A172 (cell line): ENCODE data around the gene POLA2. TPM values are rescaled to one million over a fixed set of nuclear protein-coding genes. Genes with fewer than 3 reads are reported as not detected.
"Not testable (repeated sequence)": the region's sequence is repeated elsewhere in the genome, so short reads cannot be mapped to it uniquely, and the experiment has no call there.

Experiments
- DNase-seq: peaks from one replicate; pipeline ENCODE4 v3.0.0-alpha.2; 2015; ENCODE audit warnings: low spot score
- total RNA-seq: library from RNA; depleted of rRNA; stranded (reverse); fragments of >200 nt; shearing (Covaris generic); gene quantifications from 2 replicates; pipeline ENCODE4 v1.2.3, GENCODE V29; 2014; rRNA removed

Gene POLA2, protein sequence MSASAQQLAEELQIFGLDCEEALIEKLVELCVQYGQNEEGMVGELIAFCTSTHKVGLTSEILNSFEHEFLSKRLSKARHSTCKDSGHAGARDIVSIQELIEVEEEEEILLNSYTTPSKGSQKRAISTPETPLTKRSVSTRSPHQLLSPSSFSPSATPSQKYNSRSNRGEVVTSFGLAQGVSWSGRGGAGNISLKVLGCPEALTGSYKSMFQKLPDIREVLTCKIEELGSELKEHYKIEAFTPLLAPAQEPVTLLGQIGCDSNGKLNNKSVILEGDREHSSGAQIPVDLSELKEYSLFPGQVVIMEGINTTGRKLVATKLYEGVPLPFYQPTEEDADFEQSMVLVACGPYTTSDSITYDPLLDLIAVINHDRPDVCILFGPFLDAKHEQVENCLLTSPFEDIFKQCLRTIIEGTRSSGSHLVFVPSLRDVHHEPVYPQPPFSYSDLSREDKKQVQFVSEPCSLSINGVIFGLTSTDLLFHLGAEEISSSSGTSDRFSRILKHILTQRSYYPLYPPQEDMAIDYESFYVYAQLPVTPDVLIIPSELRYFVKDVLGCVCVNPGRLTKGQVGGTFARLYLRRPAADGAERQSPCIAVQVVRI
- total RNA-seq = 14.2 and 18.1 TPM in 2 replicates

DNA sequence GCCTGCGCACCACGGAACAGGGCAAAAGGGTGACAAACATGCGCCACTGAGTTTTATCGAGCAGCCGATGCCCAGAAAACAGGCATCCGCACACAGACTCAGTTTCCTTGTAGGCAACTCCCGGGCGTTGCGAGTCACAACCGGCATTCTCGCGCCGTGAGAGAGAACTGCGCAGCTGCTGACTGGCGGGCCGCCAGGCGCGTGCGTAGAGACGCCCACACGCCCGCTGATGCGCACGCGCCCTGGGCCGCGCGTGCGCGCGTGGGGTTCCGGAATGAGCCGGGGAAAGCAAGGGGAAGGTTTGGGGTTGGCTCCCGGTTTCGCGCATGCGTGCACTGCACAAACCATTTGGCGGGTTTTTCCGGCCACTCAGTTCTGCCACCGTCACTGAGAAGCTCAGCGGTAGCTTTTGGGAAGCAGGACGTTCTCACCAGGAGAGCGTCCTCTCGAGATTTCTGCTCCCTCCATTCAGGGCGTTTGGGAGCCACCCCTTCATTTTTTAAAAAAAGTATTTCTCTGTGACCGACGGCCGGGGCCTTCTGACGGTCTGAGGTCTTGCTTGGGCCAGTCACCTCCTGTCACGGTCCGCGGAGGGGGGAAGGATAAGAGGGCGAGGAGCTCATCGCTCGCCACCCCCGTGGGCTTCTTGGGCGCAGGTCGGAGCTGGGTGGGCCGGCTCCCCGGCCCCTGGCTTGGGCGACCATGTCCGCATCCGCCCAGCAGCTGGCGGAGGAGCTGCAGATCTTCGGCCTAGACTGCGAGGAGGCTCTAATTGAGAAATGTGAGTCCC lies at the start of gene POLA2:
POLA2 (plus strand) TSS at position 372 of the 790 bp plus-strand sequence; CDS start at position 703, 331 bp downstream.
- DNase-seq = peak; percentile 93

DNA sequence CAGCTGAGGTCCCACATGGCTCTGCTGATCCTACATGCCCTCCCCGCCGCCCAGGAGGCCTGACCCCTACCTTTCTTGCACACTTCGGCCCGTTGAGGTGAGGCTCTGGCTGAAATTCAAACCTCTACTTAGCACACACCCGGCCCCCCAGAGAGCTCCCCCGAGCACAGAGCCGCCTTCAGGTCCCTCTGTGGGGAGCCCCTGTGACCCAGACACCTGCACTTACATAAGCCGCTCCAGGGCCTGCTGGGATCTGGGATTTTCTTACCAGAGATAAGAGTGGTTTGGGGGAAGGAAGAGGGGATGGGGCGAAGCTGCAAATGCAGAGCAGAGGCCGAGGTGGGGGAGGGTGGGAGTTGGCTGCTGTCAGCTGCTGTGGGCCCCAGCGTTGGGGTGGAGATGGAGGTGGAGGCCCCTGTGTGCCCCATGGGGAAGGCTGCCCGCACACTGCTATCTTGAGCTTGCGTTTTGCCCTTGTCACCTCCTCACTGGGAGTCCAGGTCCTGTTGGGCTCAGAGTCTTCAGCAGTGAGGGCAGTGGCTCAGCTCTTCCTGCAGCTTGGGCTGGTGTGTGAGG lies 49.4 kb upstream of the POLA2 start:
- no peak for DNase-seq

DNA sequence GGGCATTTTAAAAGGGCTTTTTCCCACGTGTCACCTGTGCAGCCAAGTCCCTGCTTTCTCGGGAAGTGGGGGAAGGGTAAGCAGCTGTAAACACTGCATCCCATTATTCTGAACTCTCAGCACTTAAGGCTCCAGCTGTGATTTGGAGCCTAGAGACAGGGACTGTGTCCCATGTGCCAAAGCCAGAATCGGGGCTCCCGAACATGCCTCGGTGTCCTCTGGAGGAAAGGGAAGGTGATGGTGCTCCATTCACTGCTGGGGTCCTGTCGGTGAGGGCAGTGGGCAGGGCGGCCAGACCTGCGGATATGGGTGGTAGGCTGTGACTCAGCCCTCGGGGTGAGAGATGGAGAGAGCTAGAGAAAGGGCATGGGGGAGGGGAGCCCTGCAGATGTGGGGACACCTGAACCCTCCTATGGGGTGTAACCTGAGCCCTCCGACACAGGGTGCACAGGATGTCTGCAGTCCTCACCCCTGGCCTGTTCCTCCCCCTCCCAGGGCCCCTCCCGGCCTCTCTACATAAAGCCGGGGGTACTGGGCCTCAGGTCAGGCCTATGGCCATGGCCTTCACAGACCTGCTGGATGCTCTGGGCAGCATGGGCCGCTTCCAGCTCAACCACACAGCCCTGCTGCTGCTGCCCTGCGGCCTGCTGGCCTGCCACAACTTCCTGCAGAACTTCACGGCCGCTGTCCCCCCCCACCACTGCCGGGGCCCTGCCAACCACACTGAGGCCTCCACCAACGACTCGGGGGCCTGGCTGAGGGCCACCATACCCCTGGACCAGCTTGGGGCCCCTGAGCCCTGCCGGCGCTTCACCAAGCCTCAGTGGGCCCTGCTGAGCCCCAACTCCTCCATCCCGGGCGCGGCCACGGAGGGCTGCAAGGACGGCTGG lies 48.2 kb upstream of the POLA2 start:
- no peak for DNase-seq

DNA sequence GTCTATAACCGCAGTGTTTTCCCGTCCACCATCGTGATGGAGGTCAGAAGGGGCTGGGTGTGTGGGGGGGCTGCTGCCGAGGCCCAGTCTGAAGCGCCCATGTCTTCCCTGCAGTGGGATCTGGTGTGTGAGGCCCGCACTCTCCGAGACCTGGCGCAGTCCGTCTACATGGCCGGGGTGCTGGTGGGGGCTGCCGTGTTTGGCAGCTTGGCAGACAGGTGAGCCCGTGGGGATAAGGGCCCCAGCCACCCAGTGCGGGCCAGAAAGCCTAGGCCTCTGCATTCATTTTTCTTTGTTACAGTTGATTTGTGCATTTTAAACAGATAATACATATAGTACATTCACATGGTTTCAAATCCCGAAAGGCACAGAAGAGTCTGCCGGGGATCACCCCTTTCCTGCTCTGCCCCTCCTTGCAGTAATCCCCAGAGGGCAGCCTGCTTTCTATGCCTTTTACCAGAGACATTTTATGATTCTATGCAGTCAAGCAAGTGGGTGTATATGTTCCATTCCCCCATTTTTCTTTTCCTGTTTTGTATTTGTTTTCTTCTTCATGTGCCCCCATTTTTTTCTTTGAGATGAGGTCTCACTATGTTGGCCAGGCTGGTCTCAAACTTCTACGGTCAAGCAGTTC lies 47.4 kb upstream of the POLA2 start:
- no peak for DNase-seq

DNA sequence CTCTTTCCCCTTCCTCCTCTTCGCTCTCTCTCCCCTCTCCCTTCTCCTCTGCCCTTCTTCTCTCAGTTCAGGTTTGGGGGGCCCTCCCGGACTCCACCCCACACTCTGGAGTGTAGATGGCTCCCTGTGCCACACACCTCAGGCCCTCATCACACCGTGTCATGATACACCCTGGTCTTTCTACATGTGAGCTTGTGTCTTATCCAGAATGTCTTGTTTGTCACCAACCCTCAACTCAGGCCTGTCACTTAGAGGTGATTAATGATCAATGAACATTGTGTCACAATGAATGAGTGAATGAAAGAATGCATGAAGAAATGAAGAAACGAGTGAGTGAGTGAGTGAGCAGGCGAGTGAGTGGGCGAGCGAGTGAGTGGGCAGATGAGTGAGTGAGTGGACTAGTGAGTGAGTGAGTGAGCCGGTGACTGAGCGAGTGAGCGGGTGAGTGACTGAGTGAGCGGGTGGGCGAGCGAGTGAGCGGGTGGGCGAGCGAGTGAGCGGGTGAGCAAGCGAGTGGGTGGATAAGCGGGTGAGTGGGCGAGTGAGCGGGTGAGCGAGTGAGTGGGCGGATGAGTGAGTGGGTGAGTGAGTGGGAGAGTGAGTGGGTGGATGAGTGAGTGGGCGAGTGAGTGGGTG lies 46.2 kb upstream of the POLA2 start:
- DNase-seq = no peak

DNA sequence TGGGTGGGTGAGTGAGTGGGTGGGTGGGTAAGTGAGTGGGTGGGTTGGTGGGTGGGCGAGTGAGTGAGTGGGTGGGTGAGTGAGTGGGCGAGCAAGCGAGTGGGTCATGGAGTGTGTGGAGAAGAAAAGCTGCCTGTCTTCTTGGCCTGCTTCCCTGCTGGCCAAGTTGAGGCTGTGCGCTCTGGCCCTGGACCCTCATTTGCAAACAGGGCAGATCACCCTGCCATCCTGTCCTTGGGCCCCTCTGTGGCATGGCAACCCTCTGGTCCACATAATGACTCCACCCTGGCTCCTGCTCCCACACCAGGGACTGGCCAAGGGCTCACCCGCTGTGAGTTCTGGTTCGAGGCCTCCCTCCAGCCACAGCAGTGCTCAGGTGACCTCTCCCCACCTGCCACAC lies 44.9 kb upstream of the POLA2 start:
- DNase-seq = no peak

DNA sequence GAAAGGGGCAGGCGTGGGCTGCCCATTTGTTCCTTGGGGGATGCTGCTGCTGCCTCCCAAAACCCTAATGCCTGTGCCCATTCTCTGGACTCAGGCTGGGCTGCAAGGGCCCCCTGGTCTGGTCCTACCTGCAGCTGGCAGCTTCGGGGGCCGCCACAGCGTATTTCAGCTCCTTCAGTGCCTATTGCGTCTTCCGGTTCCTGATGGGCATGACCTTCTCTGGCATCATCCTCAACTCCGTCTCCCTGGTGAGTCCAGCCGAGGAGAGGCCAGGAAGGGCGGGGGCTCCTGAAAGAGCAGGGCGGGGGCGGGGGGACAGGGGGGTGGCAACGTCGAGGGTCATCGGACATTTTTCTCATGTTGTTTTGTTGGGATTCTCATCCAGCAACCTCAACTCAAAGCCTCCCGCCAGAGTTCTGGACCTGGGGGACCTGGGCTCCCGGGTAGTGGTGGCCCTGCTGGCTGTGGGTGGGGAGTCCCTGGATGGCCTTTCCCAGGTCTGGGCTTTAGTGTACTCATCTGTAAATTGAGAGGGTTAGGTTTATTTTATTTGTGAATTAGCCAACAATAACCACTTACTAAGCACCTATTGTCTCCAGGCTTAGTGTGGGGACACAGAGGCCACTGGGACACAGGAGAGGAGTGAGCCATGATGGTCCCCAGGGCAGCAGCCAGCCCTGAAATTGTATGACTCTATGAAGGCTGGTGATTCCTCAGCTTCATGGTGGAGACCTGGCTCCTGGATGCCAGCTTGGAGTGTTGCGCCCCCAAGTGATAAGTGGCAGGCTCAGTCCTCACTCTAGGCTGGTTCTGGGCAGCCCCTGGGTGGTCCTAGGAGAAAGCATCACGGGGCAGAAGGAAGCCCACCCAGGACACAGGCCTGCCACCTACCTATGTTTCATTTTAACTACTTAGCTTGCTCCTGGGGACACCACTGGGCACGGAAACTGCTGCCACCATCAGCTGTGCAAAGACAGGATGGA lies 44.0 kb upstream of the POLA2 start:
- DNase-seq = no peak

DNA sequence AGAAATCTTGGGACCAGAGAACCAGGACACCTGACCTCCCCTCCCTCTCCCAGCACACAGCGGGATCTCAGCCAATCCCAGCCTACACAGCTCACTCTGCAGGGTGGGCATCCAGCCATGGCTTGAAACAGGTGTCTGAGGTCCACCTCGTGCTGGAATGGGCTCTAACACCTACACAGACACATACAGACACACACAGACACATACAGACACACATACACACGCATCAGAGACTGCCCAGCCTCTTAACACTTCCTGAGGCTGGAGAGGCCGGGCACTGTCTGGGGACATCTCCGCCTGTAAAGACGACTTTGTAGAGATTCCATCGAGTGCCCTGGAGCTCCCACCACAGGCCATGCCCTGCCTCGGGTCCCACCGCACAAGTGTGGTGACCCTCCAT lies 43.3 kb upstream of the POLA2 start:
- no peak for DNase-seq

DNA sequence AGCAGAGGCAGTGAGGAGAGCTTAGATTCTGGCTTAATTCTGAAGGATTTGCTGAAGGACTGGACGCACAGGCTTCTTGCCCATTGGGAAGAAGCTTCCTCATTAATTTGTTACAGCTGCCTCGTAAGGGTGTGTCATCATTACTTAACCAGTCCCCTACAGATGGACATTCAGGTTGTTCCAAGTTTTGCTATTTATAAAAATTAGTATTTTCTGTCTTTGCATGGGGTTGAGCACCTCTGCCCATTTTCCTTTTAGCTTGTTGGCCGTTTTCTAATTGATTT lies 41.9 kb upstream of the POLA2 start:
- no peak for DNase-seq

DNA sequence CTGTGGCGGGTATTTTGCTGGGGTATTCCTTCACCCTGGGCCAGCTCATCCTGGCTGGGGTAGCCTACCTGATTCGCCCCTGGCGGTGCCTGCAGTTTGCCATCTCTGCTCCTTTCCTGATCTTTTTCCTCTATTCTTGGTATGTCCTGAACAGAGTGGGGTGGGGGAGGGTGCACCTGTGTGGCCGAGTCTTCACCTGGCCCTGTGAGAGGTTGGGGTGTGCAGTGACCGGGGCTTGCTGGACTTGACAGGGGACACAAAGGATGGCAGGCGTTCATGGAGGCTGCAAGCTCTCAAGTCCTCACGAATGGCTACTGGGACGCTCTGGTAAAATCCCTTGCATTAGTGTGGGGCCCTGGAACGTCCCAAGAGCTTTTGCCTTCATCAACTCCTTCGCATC lies 40.7 kb upstream of the POLA2 start:
- no peak for DNase-seq

DNA sequence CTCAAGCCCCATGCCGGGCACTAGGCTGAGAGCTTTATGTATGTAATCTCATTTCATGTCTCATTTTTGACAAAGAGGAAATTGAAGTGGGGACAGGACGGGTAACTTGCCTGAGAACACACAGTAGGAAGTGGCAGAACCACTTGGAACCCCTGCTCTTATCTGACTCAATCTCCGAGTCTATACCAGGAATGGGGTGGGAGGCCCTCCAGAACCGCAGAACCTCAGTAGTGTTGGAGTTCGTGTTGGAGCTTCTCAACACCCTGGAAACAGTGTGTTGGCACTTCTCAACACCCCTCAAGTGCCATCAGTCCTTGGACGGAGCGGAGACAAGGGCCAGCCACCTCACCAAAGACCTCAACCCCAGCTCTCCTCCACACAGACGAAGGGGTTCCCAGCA lies 38.8 kb upstream of the POLA2 start:
- no peak for DNase-seq

DNA sequence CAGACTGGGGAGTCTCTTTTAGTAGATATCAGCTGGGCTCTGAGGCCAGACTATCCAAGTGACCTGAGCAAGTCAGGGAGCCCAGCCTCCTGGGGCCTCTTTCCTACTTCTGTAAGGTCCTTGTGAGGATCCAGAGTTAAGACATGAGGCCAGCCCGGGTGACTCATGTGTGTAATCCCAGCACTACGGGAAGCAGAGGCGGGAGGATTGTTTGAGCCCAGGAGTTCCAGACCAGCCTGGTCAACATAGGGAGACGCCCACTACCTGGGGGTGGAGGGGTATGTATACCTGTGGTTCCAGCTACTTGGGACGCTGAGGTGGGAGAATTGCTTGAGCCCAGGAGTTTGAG lies 36.9 kb upstream of the POLA2 start:
- peak; percentile 42 for DNase-seq

DNA sequence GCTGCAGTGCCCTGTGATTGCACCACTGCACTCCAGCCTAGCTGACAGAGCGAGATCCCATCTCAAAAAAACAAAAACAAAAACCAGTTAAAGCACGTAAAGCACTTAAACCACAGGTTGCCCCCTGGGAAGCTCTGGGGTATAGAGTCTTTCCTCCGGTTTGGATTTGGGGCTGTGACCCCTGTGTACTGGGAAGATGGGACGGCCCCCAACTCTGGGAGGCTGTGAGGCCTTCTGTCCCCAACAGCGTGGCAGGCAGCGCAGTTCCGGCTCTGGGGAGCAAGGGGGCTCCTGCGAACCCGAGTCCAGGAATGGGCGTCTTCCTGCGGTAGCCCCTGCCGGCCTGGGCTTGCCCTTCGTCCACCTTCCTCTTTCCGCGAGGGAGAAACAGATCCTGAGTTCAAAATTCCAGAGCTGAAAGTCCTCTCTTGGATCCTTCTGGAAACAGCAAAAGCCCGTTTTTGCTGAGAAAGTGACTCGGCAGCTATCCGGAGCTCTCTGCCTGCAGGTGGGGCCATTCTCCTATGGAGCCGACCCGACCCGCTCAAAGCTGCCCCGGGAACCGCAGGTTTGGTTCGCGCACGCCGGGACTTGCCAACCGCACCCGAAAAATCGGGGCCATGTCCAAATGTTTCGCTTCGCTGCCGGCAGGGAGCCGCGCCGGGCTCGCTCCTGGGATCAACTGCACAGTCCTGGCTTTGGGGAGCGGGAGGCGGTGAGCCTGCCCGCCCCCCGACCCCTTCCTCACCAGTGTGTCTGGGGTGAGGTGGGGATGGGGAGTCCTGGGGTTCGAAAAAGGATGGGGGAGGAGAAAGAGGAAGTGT lies 36.3 kb upstream of the POLA2 start:
- no peak for DNase-seq

DNA sequence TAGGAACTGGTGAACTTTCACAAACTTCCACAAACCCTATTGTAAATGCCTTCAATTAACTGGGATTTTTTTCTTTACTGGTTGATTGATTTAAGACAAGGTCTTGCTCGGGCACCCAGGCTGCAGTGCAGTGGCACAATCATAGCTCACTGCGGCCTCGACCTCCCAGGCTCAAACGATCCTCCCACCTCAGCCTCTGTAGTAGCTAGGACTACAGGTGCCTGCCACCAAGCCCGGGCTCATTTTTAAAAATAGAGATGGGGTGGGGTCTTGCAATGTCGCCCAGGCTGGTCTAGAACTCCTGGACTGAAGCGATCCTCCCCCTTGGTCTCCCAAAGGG lies 35.7 kb upstream of the POLA2 start:
- no peak for DNase-seq

DNA sequence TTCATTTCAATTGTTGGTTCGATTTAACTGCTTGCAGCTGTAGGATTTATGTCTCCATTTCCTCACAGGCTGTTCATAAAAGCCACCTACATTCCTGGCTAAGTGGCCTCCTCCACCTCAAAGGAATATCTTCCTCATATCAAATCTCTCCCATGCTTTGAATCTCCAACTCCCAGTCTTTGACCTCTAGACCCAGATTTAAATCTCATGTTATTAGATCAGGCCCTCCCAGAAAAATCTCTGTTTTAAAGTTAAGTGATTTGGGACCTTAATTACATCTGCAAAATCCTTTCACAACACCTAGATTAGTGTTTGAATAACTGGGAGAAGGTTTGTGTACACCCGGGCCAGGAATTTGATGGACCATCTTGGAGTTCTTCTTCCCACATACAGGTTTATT lies 33.9 kb upstream of the POLA2 start:
- no peak for DNase-seq

DNA sequence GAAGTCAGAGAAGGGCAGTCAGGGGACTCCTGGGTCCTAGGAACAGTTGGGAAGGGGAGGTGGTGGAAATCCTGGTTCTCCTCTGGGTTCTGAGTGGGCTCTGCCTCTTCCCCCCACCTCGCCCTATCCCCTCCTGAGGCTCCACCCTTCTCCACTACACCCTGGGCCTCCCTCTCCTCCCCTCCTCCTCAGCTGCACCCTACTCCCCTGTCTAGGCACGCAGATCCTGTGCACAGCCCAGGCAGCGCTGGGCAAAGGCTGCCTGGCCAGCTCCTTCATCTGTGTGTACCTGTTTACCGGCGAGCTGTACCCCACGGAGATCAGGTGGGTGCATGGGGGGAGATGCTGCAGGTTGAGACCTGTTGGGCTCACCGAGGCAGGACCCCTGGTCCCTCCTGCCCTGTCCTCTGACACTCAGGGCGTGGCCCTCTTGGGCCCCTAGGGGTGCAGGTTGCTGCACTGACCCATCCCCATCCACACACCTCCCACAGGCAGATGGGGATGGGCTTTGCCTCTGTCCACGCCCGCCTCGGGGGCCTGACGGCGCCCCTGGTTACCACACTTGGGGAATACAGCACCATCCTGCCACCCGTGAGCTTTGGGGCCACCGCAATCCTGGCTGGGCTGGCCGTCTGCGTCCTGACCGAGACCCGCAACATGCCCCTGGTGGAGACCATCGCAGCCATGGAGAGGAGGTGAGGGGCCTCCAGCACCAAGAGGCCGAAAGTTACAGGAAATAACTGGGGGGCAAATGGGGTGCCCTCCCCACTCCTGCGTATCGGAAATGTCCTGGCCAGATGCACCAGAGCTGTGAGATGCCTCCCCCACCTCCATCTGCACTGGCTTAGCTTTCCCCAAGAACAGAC lies 25.3 kb upstream of the POLA2 start:
- no peak for DNase-seq

DNA sequence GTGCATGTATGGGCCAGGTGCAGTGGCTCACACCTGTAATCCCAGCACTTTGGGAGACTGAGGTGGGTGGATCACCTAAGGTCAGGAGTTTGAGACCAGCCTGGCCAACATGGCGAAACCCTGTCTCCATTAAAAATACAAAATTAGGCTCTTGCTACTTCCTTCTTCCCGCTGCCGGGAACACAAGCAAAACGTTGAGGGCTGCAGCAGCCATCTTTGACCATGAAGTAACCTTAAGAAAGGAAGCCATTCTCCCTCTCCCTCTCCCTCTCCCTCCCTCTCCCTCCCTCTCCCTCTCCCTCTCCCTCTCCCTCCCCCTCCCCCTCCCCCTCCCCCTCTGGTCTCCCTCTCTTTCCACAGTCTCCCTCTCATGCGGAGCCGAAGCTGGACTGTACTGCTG lies 23.5 kb upstream of the POLA2 start:
- not testable (repeated sequence) for DNase-seq

DNA sequence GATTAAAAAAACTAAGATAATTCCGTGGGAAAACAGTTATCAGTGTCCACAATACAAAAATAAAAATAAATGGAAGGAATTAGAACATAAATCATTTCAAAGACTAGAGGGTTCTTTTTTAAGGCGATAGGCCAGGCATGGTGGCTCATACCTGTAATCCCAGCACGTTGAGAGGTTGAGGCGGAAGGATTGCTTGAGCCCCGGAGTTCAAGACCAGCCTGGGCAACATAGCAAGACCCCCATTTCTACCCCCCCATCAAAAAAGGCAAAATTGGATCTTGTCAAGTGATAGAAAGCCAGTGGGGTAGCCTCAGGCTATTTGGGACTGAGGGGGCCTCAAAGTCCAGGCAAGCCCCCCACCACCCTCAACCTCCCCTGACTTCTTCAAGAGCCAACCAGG lies 20.6 kb upstream of the POLA2 start:
- DNase-seq = no peak
